Adrenal gland (tissue), 12 donors: ENCODE data around the gene SRSF6. TPM values are rescaled to one million over a fixed set of nuclear protein-coding genes. Genes with fewer than 3 reads are reported as not detected.
"Not testable (repeated sequence)": the region's sequence is repeated elsewhere in the genome, so short reads cannot be mapped to it uniquely, and the experiment has no call there.

Experiments
- DNase-seq, 7 donors: peaks; one replicate each; pipeline ENCODE4 v3.0.0-alpha.2; 2019 to 2020
- H3K27ac ChIP-seq, 5 donors: fragments of 200-600 bp; sonication (generic) in 4 of 5; 1 replicate in 3 of 5; 2 replicates in 2 of 5; pipeline versions ENCODE4 v1.5.1 to v1.8.0; 2016 to 2020; ENCODE audit warnings: mild to moderate bottlenecking in 1 of 5
- H3K27me3 ChIP-seq: fragments of 200-600 bp; 2 replicates; pipeline ENCODE4 v1.8.0; 2021
- H3K36me3 ChIP-seq, 2 donors: fragments of 200-600 bp; replicated peaks in 1 of 2; 1 replicate in 1 of 2; 2 replicates in 1 of 2; pipeline versions ENCODE4 v1.5.1 to v1.8.0; 2018 to 2022
- H3K4me1 ChIP-seq, 2 donors: fragments of 200-600 bp; replicated peaks in 1 of 2; 1 replicate in 1 of 2; 2 replicates in 1 of 2; pipeline versions ENCODE4 v1.5.1 to v1.8.0; 2018 to 2021
- H3K4me3 ChIP-seq, 4 donors: fragments of 200-600 bp; sonication (generic) in 3 of 4; one replicate each; pipeline ENCODE4 v1.5.1; 2016 to 2018
- H3K9me3 ChIP-seq, 3 donors: fragments of 200-600 bp; sonication (generic) in 1 of 3; replicated peaks in 1 of 3; 1 replicate in 2 of 3; 2 replicates in 1 of 3; pipeline versions ENCODE4 v1.5.1 to v1.8.0; 2016 to 2021
- POLR2A ChIP-seq, 2 donors: fragments of 450-650 bp; IDR thresholded peaks; one replicate each; pipeline ENCODE4 v1.6.1; 2017; ENCODE audit warnings: antibody characterized with exemption in 2 of 2, mild to moderate bottlenecking in 2 of 2, moderate library complexity in 1 of 2
- WGBS, 4 donors: extraction: QIAGEN DNeasy Blood & Tissue Kit in 2 of 4; methylation state at CpG; one replicate each; pipeline versions ENCODE4 v1.1.5 to v1.1.7; 2013 to 2017; 5-methylcytosine and 5-hydroxymethylcytosine counted together
- intact Hi-C, 2 donors: fragments of 100-400 bp; cut with DNase I; formaldehyde crosslinking; loops; one replicate each; pipeline versions ENCODE4 v1.14.1 to v1.15.0; 2022 to 2023
- polyA plus RNA-seq, 3 donors: library from polyadenylated mRNA; stranded (reverse); fragments of 200-250 nt in 2 of 3; fragments of 350-450 nt in 1 of 3; fragmentation: Illumina TruSeq in 1 of 3; extraction: RNeasy Lipid Tissue Mini Kit (QIAGEN cat#74804) in 1 of 3; gene quantifications; one replicate each; pipeline ENCODE4 v1.2.3, GENCODE V29; 2013 to 2014
- total RNA-seq, 9 donors: library from RNA; depleted of rRNA in 4 of 9; stranded (reverse); fragments of >200 nt in 4 of 9; fragments of 120-200 nt in 1 of 9; fragmentation: NEBNext Ultra II Directional in 1 of 9; extraction: Animal tissue kit (Norgen Biotek cat#: 25700) in 1 of 9; gene quantifications; one replicate each; pipeline versions ENCODE4 v1.1.0 to v1.2.4, GENCODE V29; 2013 to 2023
- TF ChIP-seq, protein P1 (sequence below), 6 experiments: fragments of 450-650 bp in 4 of 6; fragments of 200-600 bp in 2 of 6; sonication (generic) in 1 of 6; IDR thresholded peaks; 1 replicate in 5 of 6; 2 replicates in 1 of 6; pipeline versions ENCODE4 v1.5.1 to v1.8.0; 2016 to 2021; ENCODE audit warnings: antibody characterized with exemption in 6 of 6, mild to moderate bottlenecking in 2 of 6, moderate library complexity in 1 of 6
- donor health status: healthy with polysubstance abuse.
- donor health status: Bipolar disorder and iron deficiency.
- donor health status: DM: yes; HTN: yes; CAD: no.
- donor health status: DM: no; HTN: no; CAD: no.
- donor health status: DM: no; HTN: no; CAD: no.
- donor health status: DM: yes; HTN: yes; CAD: no.

Gene SRSF6
- total and polyA plus RNA-seq, 12 donors: 42.7 to 188 (median 153) TPM

DNA sequence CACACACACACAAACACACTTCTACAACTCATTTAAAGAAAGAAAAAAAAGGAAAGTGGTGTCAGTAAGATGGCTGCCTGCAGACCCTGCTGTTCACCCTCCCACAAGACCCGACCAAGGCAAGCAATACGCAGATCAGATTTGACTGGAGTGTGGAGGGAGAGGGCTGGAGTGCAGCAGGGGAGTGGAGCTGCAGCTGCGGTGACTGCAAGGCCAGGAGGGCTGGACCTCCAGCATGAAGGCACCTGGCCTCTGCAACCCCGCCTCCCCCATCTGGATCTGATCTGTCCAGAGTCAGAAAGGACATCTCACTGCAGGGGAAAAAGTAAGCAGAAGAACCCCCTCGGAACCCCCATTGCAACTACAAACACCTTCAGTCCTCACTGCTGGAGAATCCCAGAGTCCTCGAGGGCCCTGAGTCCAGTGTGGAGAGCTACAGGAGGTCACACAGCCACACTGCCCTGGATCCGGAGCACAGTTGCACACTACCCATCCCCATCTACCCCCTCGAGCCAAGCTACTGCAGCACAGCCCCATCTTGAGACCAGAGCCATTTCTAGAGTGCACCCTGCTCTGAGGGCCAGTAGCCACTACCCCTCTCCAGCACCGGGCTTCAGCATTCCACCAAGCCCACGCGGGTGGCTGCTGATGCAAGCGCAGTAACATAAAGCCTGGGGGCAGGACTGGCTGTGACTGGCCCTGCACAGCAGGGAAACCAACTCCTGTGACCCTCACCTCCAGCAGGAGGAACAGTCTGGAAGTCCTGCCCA lies 41.9 kb upstream of the SRSF6 start:
- TF ChIP-seq POLR2A (IDR thresholded peaks at IDR 0.05): no peak
- TF ChIP-seq, protein P1, sequence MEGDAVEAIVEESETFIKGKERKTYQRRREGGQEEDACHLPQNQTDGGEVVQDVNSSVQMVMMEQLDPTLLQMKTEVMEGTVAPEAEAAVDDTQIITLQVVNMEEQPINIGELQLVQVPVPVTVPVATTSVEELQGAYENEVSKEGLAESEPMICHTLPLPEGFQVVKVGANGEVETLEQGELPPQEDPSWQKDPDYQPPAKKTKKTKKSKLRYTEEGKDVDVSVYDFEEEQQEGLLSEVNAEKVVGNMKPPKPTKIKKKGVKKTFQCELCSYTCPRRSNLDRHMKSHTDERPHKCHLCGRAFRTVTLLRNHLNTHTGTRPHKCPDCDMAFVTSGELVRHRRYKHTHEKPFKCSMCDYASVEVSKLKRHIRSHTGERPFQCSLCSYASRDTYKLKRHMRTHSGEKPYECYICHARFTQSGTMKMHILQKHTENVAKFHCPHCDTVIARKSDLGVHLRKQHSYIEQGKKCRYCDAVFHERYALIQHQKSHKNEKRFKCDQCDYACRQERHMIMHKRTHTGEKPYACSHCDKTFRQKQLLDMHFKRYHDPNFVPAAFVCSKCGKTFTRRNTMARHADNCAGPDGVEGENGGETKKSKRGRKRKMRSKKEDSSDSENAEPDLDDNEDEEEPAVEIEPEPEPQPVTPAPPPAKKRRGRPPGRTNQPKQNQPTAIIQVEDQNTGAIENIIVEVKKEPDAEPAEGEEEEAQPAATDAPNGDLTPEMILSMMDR (IDR thresholded peaks at IDR 0.05): no peak
- H3K4me1 ChIP-seq: no peaks in the 10 kb centered on the region
- intact Hi-C loops: no loop called here
- H3K9me3 ChIP-seq: peaks cover 0 to 10% (median 0%) of the 10 kb centered on the region in 3 donors
- no peaks in the 10 kb centered on the region for H3K36me3 ChIP-seq
- no peak overlapping the region for H3K27ac ChIP-seq
- no peak for DNase-seq
- no peaks in the 10 kb centered on the region for H3K27me3 ChIP-seq
- no peak overlapping the region for H3K4me3 ChIP-seq
- WGBS, 4 donors: 65 to 76% (median 71%) methylated on average over 7 to 12 of the region's 12 CpGs

DNA sequence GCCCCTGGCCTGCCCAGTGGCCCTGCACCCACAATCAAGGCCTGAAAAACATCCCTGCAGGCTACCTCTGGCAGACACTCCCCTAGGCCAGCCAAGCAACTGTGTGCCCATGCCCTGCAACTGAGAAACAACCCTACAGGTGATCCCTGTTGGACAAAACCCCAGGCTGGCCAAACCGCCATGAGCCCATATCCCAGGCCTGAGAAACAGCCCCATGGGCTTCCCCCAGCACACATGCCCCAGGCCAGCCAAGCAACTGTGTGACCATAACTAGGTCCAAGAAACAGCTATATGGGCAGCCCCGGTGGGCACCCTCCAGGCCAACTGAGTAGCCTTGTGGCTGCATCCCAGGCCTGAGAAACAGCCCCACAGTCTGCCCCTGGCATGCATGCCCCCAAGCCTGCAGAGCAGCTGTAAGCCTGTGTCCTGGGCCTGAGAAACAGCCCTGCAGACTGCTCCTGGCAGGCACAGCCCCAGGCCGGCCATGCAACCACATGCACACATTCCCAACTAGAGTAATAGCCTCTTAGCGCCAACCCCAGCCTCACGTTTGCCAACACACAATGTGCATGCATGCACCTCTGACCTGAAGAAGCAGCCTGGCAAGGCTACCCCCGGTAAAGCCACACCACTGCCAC lies 41.0 kb upstream of the SRSF6 start:
- Histone ChIP-seq H3K27ac (no peak overlapping the region), H3K4me3 (no peak overlapping the region), H3K9me3 (peaks cover 0 to 10% (median 0%) of the 10 kb centered on the region in 3 donors), H3K4me1 (no peaks in the 10 kb centered on the region), H3K36me3 (no peaks in the 10 kb centered on the region), H3K27me3 (no peaks in the 10 kb centered on the region)
- intact Hi-C loops: no loop called here
- no peak for DNase-seq
- no peak for TF ChIP-seq POLR2A (IDR thresholded peaks at IDR 0.05)
- TF ChIP-seq, protein P1 (IDR thresholded peaks at IDR 0.05): no peak
- WGBS, 4 donors: 80 to 96% (median 91%) methylated on average over 3 to 6 of the region's 6 CpGs

DNA sequence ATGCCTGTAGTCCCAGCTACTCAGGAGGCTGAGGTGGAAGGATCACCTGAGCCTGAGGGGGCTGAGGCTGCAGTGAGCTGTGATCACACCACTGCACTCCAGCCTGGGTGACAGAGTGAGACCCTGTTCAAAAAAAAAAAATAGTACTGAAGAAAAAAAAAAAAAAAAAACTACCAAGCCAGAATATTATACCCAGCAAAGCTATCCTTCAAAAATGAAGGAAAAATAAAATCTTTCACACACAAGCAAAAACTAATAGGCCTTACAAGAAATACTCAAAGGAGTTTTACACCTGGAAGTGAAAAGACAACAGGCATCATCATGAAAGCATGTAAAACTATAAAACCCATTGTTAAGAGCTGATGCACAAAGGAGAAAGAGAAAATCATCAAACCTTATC lies 37.5 kb upstream of the SRSF6 start:
- Histone ChIP-seq H3K4me1 (no peaks in the 10 kb centered on the region), H3K36me3 (no peaks in the 10 kb centered on the region), H3K9me3 (peaks cover 0 to 10% (median 0%) of the 10 kb centered on the region in 3 donors), H3K4me3 (no peak overlapping the region), H3K27ac (no peak overlapping the region), H3K27me3 (no peaks in the 10 kb centered on the region)
- TF ChIP-seq, protein P1 (IDR thresholded peaks at IDR 0.05): no peak
- no peak for TF ChIP-seq POLR2A (IDR thresholded peaks at IDR 0.05)
- intact Hi-C loops: no loop called here
- no peak for DNase-seq

DNA sequence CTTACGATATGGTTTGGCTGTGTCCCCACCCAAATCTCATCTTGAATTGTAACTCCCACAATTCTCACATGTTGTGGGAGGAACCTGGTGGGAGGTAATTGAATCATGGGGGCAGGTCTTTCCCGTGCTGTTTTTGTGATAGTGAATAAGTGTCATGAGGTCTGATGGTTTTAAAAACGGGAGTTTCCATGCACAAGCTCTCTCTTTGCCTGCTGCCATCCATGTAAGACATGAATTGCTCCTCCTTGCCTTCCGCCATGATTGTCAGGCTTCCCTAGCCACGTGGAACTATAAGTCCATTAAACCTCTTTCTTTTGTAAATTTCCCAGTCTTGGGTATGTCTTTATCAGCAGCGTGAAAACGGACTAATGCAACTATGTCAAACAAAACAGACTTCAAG lies 36.8 kb upstream of the SRSF6 start:
- H3K27ac ChIP-seq, DNase-seq, intact Hi-C loops, H3K4me3 ChIP-seq, H3K36me3 ChIP-seq, H3K9me3 ChIP-seq, H3K4me1 ChIP-seq, H3K27me3 ChIP-seq: not testable (repeated sequence)
- 78 to 80% (median 80%) methylated on average over 7 of the region's 7 CpGs for WGBS, 4 donors
